ACC112 (cell line): ENCODE measurements around the gene MERTK.

Source experiments
- H2AFZ ChIP-seq: fragments of 200-600 bp; sonication (generic); one replicate; pipeline ENCODE4 v1.6.0; 2017; ENCODE audit warnings: antibody characterized with exemption, low read length; ENCODE audit not compliant: unreplicated experiment
- H3K27ac ChIP-seq: fragments of 200-600 bp; sonication (generic); 2 replicates; pipeline ENCODE4 v1.5.1; 2014; ENCODE audit warnings: low read depth, mild to moderate bottlenecking, antibody characterized with exemption, low read length, moderate library complexity
- H3K27me3 ChIP-seq: fragments of 200-600 bp; sonication (generic); 2 replicates; pipeline ENCODE4 v1.6.1; 2014; ENCODE audit warnings: mild to moderate bottlenecking, antibody characterized with exemption, low read length, moderate library complexity, mixed read lengths; ENCODE audit not compliant: insufficient read depth
- H3K36me3 ChIP-seq: fragments of 200-600 bp; sonication (generic); 2 replicates; pipeline ENCODE4 v1.6.1; 2016; ENCODE audit warnings: mild to moderate bottlenecking, antibody characterized with exemption, low read length, moderate library complexity, mixed read lengths; ENCODE audit not compliant: insufficient read depth
- H3K4me1 ChIP-seq: fragments of 200-600 bp; sonication (generic); one replicate; pipeline ENCODE4 v1.6.1; 2016; ENCODE audit warnings: low read length, mixed read lengths; ENCODE audit not compliant: insufficient read depth, unreplicated experiment, control insufficient read depth
- H3K4me3 ChIP-seq: fragments of 200-600 bp; sonication (generic); 2 replicates; pipeline ENCODE4 v1.5.1; 2014; ENCODE audit warnings: mild to moderate bottlenecking, low read depth, low read length
- H3K79me2 ChIP-seq: fragments of 200-600 bp; sonication (generic); one replicate; pipeline ENCODE4 v1.6.0; 2016; ENCODE audit warnings: low read length; ENCODE audit not compliant: control insufficient read depth, unreplicated experiment, insufficient read depth

The MERTK gene

DNA sequence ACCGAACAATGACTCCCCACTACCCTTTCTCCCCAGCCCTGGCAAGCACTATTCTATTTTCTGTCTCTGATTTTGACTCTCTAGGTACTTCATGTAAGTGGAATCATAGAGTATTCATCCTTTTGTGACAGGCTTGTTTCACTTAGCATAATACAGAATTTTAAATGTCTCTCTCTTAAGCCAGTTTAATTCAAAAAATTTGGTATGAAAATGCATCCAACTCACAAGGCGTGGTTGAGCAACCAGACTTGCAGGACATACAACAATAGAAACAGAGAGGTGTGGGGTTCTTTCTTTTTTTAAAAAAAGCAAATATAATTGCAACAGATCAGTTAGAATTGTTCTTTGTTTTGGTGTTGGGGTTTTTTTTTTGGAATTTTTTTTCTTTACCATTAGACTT is 109.1 kb downstream of the MERTK start:
- H3K36me3 ChIP-seq, result no peaks in the 10 kb centered on the region
- H3K27me3 ChIP-seq, result no peaks in the 10 kb centered on the region
- H3K4me3 ChIP-seq, result no peak overlapping the region
- no peaks in the 10 kb centered on the region for H3K79me2 ChIP-seq
- H2AFZ ChIP-seq, result no peak overlapping the region
- H3K4me1 ChIP-seq, result peaks cover 11% of the 10 kb centered on the region
- no peak overlapping the region for H3K27ac ChIP-seq

DNA sequence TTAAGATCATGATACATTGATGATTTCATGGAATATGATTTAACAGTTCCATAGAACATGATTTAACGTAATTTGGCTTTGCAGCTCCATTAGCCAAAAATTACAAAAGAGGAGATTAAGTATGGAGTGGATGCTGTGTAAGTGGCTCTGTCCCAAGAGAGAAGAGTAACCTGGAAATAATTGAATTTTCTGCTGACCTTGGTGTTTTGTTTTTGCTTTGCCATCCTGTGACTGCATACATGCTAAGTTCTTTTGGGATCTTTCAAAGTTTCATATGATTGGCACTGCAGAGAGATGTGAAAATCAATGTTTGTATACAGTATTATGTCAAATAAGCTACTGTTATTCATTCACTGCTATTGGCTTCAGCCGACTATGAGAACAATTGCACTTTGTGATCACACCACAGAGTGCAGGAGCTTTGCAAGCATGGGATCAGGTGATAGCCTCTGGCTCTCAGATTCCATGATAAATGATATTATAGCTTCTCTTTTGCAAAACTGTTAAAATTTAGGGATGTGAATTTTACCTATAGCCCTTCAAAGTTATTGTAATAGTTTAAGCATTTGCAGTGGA is 110.6 kb downstream of the MERTK start:
- Histone ChIP-seq H2AFZ (no peak overlapping the region), H3K4me1 (peaks cover 11% of the 10 kb centered on the region), H3K36me3 (no peaks in the 10 kb centered on the region), H3K79me2 (no peaks in the 10 kb centered on the region), H3K27ac (no peak overlapping the region), H3K4me3 (no peak overlapping the region), H3K27me3 (no peaks in the 10 kb centered on the region)

GRCh38 chr2:112010751-112011150 is 112.3 kb downstream of the MERTK start:
- H3K27me3 ChIP-seq, result no peaks in the 10 kb centered on the region
- no peak overlapping the region for H2AFZ ChIP-seq
- H3K27ac ChIP-seq, result no peak overlapping the region
- H3K79me2 ChIP-seq, result no peaks in the 10 kb centered on the region
- H3K4me3 ChIP-seq, result no peak overlapping the region
- peaks cover 8% of the 10 kb centered on the region for H3K4me1 ChIP-seq
- H3K36me3 ChIP-seq, result no peaks in the 10 kb centered on the region

- Histone ChIP-seq H3K27ac (no peak overlapping the region), H3K36me3 (no peaks in the 10 kb centered on the region), H3K4me1 (peaks cover 5% of the 10 kb centered on the region), H3K79me2 (no peaks in the 10 kb centered on the region), H2AFZ (no peak overlapping the region), H3K4me3 (no peak overlapping the region), H3K27me3 (peaks cover 2% of the 10 kb centered on the region; the same call in 1 of the 2 replicates)
Observed at GRCh38 chr2:112012556-112012955, 114.1 kb downstream of the MERTK start.

DNA sequence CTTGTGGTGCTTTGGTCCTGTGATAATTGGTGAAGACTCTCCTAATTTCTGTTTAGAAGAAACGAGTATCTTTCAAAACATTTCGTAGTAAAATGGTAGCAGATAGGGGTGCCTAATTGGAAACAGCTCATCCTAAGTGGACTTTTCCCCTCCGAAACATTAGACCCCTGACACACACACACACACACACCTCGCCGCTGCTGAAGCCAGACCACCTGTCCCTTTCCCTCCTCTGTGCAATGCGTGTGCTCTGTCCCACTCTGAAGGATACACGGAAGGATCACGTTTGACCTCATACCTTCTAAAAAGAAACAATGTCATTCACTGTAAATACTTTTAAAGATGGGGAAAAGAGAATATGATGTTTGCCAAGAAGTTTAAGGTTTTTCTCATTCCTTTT is 120.4 kb downstream of the MERTK start:
- H3K36me3 ChIP-seq, result no peaks in the 10 kb centered on the region

GRCh38 chr2:112019569-112019982 is 121.2 kb downstream of the MERTK start:
- Histone ChIP-seq H3K36me3 (no peaks in the 10 kb centered on the region), H3K79me2 (no peaks in the 10 kb centered on the region), H2AFZ (no peak overlapping the region), H3K27me3 (peaks cover 24% of the 10 kb centered on the region), H3K4me3 (no peak overlapping the region), H3K4me1 (peaks cover 8% of the 10 kb centered on the region), H3K27ac (no peak overlapping the region)

More for the DNA sequence above, 120.4 kb downstream of the MERTK start:
- Histone ChIP-seq H3K27me3 (peaks cover 24% of the 10 kb centered on the region), H3K4me1 (peaks cover 8% of the 10 kb centered on the region), H3K4me3 (no peak overlapping the region), H3K27ac (no peak overlapping the region), H2AFZ (no peak overlapping the region), H3K79me2 (no peaks in the 10 kb centered on the region)

- H2AFZ ChIP-seq, result no peak overlapping the region
- no peak overlapping the region for H3K4me3 ChIP-seq
- H3K4me1 ChIP-seq, result peaks cover 8% of the 10 kb centered on the region
- no peaks in the 10 kb centered on the region for H3K79me2 ChIP-seq
- no peaks in the 10 kb centered on the region for H3K36me3 ChIP-seq
- peaks cover 24% of the 10 kb centered on the region for H3K27me3 ChIP-seq
- no peak overlapping the region for H3K27ac ChIP-seq
Observed at GRCh38 chr2:112020561-112020960, 122.2 kb downstream of the MERTK start.

DNA sequence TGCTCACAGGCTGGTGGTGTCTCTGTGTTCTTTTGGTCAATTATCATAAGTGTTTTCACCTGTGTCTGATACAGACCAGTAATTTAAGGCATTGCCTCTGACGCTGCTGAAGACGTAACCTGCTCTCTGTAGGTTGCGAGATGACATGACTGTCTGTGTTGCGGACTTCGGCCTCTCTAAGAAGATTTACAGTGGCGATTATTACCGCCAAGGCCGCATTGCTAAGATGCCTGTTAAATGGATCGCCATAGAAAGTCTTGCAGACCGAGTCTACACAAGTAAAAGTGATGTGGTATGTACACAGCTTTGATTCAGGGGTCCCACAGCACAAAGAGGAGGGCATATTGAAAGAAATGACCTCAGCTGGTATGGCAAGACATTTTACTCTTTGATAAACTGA is 122.9 kb downstream of the MERTK start:
- no peaks in the 10 kb centered on the region for H3K36me3 ChIP-seq
- no peak overlapping the region for H3K27ac ChIP-seq
- peaks cover 3% of the 10 kb centered on the region for H3K4me1 ChIP-seq
- H3K4me3 ChIP-seq, result no peak overlapping the region
- peaks cover 24% of the 10 kb centered on the region for H3K27me3 ChIP-seq
- H2AFZ ChIP-seq, result no peak overlapping the region
- H3K79me2 ChIP-seq, result no peaks in the 10 kb centered on the region

DNA sequence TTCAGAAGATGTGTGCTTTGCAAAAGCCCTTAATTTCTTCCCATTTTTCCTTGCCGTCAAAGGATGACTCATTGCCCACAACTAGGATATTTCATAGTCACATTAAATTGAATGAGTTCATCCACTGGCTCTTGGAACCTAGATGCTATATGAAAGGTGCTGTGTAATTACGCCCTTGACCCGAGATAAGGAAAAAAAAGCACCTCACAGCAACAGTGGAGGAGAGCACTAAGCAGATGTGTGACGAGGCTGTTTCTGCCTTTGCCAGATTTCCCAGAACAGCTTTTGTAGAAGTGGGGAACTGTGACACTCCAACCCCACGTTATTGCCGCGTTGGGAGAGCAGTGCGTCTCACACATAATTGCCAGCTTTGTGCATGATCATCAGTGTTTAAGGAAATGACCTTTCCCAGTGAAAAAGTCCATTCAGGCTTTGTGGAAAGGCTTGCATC is 123.4 kb downstream of the MERTK start:
- Histone ChIP-seq H3K4me3 (no peak overlapping the region), H3K27me3 (peaks cover 24% of the 10 kb centered on the region), H2AFZ (no peak overlapping the region), H3K36me3 (no peaks in the 10 kb centered on the region), H3K79me2 (no peaks in the 10 kb centered on the region), H3K27ac (no peak overlapping the region), H3K4me1 (peaks cover 3% of the 10 kb centered on the region)

DNA sequence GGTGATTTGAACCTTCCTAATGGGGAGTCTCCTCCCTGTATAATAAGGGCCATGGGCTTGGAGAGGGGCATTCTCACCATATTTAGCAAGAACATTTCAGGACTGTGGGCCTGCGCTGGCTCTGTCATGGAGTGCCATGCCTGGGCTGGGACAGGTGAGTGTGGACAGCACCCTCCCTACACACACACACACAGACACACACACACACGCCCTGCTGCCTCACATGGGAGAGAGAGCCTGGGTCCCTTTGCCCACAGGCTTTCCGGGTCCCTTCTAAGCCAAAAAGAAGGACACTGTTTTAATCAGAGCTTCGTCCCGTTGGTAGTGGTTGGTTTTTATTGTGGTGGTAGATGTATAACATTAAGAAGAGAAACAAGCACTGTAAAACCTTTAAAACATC is 125.3 kb downstream of the MERTK start:
- no peak overlapping the region for H3K4me3 ChIP-seq
- H3K27me3 ChIP-seq, result peaks cover 12% of the 10 kb centered on the region
- peaks cover 3% of the 10 kb centered on the region for H3K4me1 ChIP-seq
- H2AFZ ChIP-seq, result no peak overlapping the region
- H3K79me2 ChIP-seq, result no peaks in the 10 kb centered on the region
- no peak overlapping the region for H3K27ac ChIP-seq
- no peaks in the 10 kb centered on the region for H3K36me3 ChIP-seq

DNA sequence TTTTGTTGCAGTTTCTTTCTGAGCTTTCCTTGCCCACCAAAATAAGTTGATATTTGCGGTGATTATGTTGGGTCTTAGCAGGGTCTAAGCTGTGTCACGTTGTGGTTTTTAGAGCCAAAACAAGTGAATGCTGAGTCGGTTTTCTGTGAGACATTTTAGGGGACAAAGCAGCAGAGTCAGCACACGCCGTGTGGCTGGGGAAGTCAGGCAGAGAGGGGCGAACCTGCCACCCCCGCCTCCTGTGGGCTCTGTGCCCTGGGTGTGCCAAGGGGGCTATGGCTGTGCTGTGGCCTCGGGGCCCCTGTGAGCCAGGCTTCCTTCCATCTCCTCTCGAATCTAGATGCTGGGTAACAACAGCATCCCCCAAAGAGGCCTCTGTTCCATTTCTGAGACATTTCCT is 125.8 kb downstream of the MERTK start:
- Histone ChIP-seq H3K4me1 (peaks cover 3% of the 10 kb centered on the region), H3K27ac (no peak overlapping the region), H3K27me3 (peaks cover 8% of the 10 kb centered on the region), H2AFZ (no peak overlapping the region), H3K4me3 (no peak overlapping the region), H3K36me3 (no peaks in the 10 kb centered on the region), H3K79me2 (no peaks in the 10 kb centered on the region)
